Neuronal stem cell (in vitro differentiated cells): ENCODE measurements around the gene FAM83F.
A peak's percentile ranks its signal among the peaks of the same experiment; 100 is the strongest.
"Not testable (repeated sequence)": the region's sequence is repeated elsewhere in the genome, so short reads cannot be mapped to it uniquely, and the experiment has no call there.

Experiments used
- DNase-seq: peaks from one replicate; pipeline ENCODE4 v3.0.0-alpha.2; 2013; ENCODE audit warnings: low spot score
- H2AFZ ChIP-seq: one replicate; pipeline ENCODE4 v1.6.1; 2013; ENCODE audit warnings: mild to moderate bottlenecking, low read length, inconsistent platforms
- H2AK5ac ChIP-seq: 2 replicates; pipeline ENCODE4 v1.6.1; 2013; ENCODE audit warnings: low read depth, mild to moderate bottlenecking, inconsistent platforms, low read length, moderate library complexity, mixed read lengths
- H2BK120ac ChIP-seq: 2 replicates; pipeline ENCODE4 v1.6.1; 2013; ENCODE audit warnings: low read depth, mild to moderate bottlenecking, inconsistent platforms, low read length, moderate library complexity, mixed read lengths
- H2BK12ac ChIP-seq: one replicate; pipeline ENCODE4 v1.6.1; 2013; ENCODE audit warnings: low read length, inconsistent platforms
- H2BK15ac ChIP-seq: 2 replicates; pipeline ENCODE4 v1.6.1; 2013; ENCODE audit warnings: mild to moderate bottlenecking, low read length, inconsistent platforms, mixed read lengths
- H2BK5ac ChIP-seq: one replicate; pipeline ENCODE4 v1.6.1; 2013; ENCODE audit warnings: inconsistent platforms, mild to moderate bottlenecking, low read length, moderate library complexity
- H3K14ac ChIP-seq: one replicate; pipeline ENCODE4 v1.6.1; 2013; ENCODE audit warnings: low read length, inconsistent platforms
- H3K18ac ChIP-seq: 2 replicates; pipeline ENCODE4 v1.6.1; 2013; ENCODE audit warnings: low read length, inconsistent platforms
- H3K23ac ChIP-seq: 2 replicates; pipeline ENCODE4 v1.6.1; 2013; ENCODE audit warnings: low read depth, mild to moderate bottlenecking, mixed read lengths, low read length, inconsistent platforms; ENCODE audit not compliant: poor library complexity
- H3K27ac ChIP-seq: replicated peaks from 3 replicates; pipeline ENCODE4 v1.5.1; 2013; ENCODE audit warnings: low read length, inconsistent platforms
- H3K27me3 ChIP-seq, 3 experiments: 2 replicates each; pipeline ENCODE4 v1.6.1; 2013; ENCODE audit warnings: low read length in 3 of 3, mild to moderate bottlenecking in 2 of 3, inconsistent platforms in 1 of 3, low read depth in 1 of 3, mixed read lengths in 1 of 3, moderate library complexity in 1 of 3; ENCODE audit not compliant: control insufficient read depth in 3 of 3, insufficient read depth in 3 of 3
- H3K36me3 ChIP-seq, 2 donors: replicated peaks in 1 of 2; 2 replicates each; pipeline ENCODE4 v1.6.1; 2013; ENCODE audit warnings: low read length in 2 of 2; ENCODE audit not compliant: control insufficient read depth in 2 of 2, insufficient read depth in 2 of 2
- H3K4ac ChIP-seq: 2 replicates; pipeline ENCODE4 v1.6.1; 2013; ENCODE audit warnings: inconsistent platforms, mild to moderate bottlenecking, low read length, moderate library complexity
- H3K4me1 ChIP-seq, 2 donors: 1 replicate in 1 of 2; 2 replicates in 1 of 2; pipeline ENCODE4 v1.6.1; 2013; ENCODE audit warnings: low read length in 2 of 2, low read depth in 1 of 2; ENCODE audit not compliant: control insufficient read depth in 2 of 2, insufficient read depth in 1 of 2
- H3K4me2 ChIP-seq: one replicate; pipeline ENCODE4 v1.6.1; 2013; ENCODE audit warnings: mild to moderate bottlenecking, low read length, inconsistent platforms; ENCODE audit not compliant: insufficient read depth, poor library complexity, severe bottlenecking
- H3K4me3 ChIP-seq, 2 donors: 2 replicates each; pipeline ENCODE4 v1.5.1; 2013; ENCODE audit warnings: low read length in 2 of 2, mild to moderate bottlenecking in 2 of 2, inconsistent platforms in 1 of 2, moderate library complexity in 1 of 2
- H3K79me1 ChIP-seq: one replicate; pipeline ENCODE4 v1.6.1; 2013; ENCODE audit warnings: low read depth, mild to moderate bottlenecking, inconsistent platforms, low read length, moderate library complexity
- H3K9ac ChIP-seq: one replicate; pipeline ENCODE4 v1.6.1; 2013; ENCODE audit warnings: mild to moderate bottlenecking, low read depth, low read length, inconsistent platforms; ENCODE audit not compliant: poor library complexity
- H3K9me3 ChIP-seq, 2 donors: replicated peaks in 1 of 2; 2 replicates each; pipeline versions ENCODE3 to v1.6.1; 2013; ENCODE audit warnings: low read length in 2 of 2, mild to moderate bottlenecking in 2 of 2, inconsistent platforms in 1 of 2, low read depth in 1 of 2, mixed read lengths in 1 of 2, moderate library complexity in 1 of 2; ENCODE audit not compliant: control insufficient read depth in 2 of 2, insufficient read depth in 1 of 2
- H4K8ac ChIP-seq: one replicate; pipeline ENCODE4 v1.6.1; 2013; ENCODE audit warnings: low read depth, mild to moderate bottlenecking, inconsistent platforms, low read length, moderate library complexity
- H4K91ac ChIP-seq: one replicate; pipeline ENCODE4 v1.6.1; 2013; ENCODE audit warnings: low read length, low read depth, mild to moderate bottlenecking, inconsistent platforms; ENCODE audit not compliant: poor library complexity
- WGBS, 2 donors: extraction: QIAGEN DNeasy Blood & Tissue Kit; methylation state at CpG; one replicate each; pipeline ENCODE4 v1.1.7; 2013; ENCODE audit warnings: missing lambda C conversion rate in 2 of 2, mixed read lengths in 1 of 2; ENCODE audit not compliant: insufficient read length in 2 of 2, insufficient replicate concordance in 1 of 2; ENCODE audit errors: extremely low coverage in 2 of 2; 5-methylcytosine and 5-hydroxymethylcytosine counted together

FAM83F gene

DNA sequence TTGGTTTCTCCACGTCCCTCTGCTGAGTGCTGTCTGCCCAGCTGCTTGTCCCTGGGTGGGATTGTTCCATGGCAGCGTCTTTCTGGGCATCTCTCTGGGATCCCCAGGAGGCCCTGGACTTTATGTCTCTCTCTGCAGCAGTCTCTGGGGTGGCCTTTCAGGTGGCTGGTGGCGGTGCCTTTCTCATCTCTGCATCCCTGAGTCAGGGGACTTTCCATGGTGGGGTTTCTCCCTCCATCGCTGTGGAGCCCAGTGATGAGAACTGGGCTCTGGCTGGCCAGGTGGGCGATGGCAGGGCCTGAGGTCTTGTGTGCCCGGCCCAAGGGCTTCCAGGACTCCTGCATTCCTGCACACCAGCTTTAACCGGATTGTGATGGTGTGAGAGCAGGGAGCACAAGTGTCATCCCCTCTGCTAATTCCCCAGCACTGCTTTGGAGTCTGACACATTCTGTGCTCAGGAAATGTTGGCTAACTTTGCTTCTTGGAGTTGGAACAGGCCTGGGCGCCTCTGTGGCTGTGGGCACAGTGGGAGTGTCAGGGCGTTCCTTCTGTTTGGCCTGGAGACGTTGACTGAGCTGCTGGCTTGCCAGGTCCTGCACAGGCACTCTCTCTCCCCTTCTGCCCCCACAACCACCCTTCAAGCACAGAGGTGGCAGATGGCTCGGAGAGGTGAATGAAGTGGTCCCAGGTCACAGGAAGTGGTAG is 27.9 kb downstream of the FAM83F start:
- H4K8ac ChIP-seq: no peak overlapping the region
- H3K18ac ChIP-seq: peak overlapping the region; percentile 56
- no peak overlapping the region for H3K4ac ChIP-seq
- H2BK5ac ChIP-seq: no peak overlapping the region
- no peak overlapping the region for H3K4me3 ChIP-seq
- peak overlapping the region; percentile 54 for H2AK5ac ChIP-seq
- H3K9me3 ChIP-seq: no peaks in the 10 kb centered on the region
- no peaks in the 10 kb centered on the region for H3K79me1 ChIP-seq
- no peak overlapping the region for H3K23ac ChIP-seq
- no peak overlapping the region for H3K4me2 ChIP-seq
- H3K36me3 ChIP-seq: no peaks in the 10 kb centered on the region
- H3K27me3 ChIP-seq: peaks cover 0 to 36% (median 0%) of the 10 kb centered on the region in 3 experiments
- no CpG with 5 or more reads among the region's 11 CpGs for WGBS, 2 donors
- H3K27ac ChIP-seq: no peak overlapping the region
- H3K4me1 ChIP-seq: peaks cover 5 to 9% of the 10 kb centered on the region in 2 donors
- no peak overlapping the region for H2AFZ ChIP-seq
- H3K14ac ChIP-seq: no peak overlapping the region
- peak overlapping the region; percentile 64 for H2BK12ac ChIP-seq
- H2BK120ac ChIP-seq: no peak overlapping the region
- peak overlapping the region; percentile 53 for H3K9ac ChIP-seq
- no peak for DNase-seq
- H4K91ac ChIP-seq: no peak overlapping the region
- no peak overlapping the region for H2BK15ac ChIP-seq

DNA sequence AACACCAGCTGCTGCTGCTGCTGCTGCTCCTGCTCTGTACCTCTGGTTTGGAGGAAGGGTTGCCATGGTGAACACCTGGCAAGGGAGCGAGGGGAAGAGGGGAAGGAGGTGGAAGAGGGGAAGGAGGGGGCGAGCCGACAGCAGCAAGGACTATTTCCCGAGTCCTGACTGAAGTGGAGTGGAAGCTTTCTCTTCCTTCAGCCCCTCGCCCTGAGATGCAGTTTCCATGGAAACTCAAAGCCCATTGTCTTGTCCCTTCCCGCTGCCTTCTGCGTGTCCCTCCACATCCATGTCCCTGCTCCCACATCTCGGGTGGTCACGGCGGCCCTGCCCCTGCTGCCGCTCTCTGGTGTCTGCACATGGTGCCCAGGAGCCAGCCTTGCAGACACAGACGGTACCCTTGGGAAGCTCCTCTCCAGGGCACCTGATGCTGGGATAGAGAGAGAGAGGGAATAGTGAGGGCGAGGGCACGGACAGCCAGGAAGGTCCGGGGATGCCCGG is 28.6 kb downstream of the FAM83F start:
- H2BK15ac ChIP-seq: no peak overlapping the region
- H2BK12ac ChIP-seq: peak overlapping the region; percentile 64
- no peak overlapping the region for H3K23ac ChIP-seq
- H2BK5ac ChIP-seq: no peak overlapping the region
- peaks cover 0 to 33% (median 0%) of the 10 kb centered on the region in 3 experiments for H3K27me3 ChIP-seq
- peak overlapping the region; percentile 53 for H3K9ac ChIP-seq
- peaks cover 5 to 9% of the 10 kb centered on the region in 2 donors for H3K4me1 ChIP-seq
- H2AK5ac ChIP-seq: peak overlapping the region; percentile 54
- no peak overlapping the region for H3K4me3 ChIP-seq
- no peak overlapping the region for H3K4me2 ChIP-seq
- no peak overlapping the region for H2AFZ ChIP-seq
- H3K79me1 ChIP-seq: no peaks in the 10 kb centered on the region
- WGBS, 2 donors: no CpG with 5 or more reads among the region's 16 CpGs
- H3K9me3 ChIP-seq: no peaks in the 10 kb centered on the region
- DNase-seq: no peak
- no peak overlapping the region for H4K8ac ChIP-seq
- H3K27ac ChIP-seq: no peak overlapping the region
- no peak overlapping the region for H4K91ac ChIP-seq
- H3K36me3 ChIP-seq: no peaks in the 10 kb centered on the region
- no peak overlapping the region for H3K4ac ChIP-seq
- H3K14ac ChIP-seq: no peak overlapping the region
- no peak overlapping the region for H2BK120ac ChIP-seq
- H3K18ac ChIP-seq: peak overlapping the region; percentile 56

DNA sequence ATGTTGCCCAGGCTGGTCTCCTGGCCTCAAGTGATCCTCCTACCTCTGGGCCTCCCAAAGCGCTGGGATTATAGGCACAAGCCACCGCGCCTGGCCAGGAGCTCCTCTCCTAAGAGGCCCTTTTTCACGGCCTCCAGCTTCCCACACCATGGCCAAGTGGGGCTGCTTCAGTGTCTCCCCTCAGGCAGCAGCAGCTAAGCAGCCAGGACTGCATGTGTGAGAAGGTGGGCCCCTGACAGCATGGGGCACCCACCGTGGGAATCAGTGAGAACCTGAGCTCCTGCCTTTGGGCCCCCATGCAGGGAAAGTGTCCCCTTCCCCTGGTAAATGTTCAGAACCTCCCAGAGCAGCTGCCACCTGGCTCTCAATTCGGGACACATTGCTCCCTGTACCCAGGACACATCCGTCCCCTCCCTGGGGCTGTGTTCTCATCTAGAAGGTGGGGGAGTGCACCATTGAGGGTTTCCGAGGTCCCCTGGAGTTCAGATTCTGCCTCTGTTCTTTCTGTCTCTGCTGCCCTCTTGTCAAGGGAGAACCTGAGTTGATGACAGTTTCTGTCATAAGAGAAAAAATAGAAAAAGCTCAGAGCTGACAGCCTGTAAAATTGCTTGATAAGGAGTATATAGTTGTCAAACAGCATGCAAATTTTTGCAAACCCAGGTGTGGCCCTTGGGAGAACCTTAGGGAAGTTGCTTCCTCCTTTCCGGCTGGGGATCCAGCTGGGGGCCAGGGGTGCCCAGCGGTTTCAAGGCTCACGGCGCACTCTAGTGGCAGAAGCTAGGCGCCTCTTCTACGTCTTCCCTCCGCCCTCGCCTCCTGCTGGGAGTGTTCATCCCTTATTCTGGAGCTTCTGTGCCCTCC is 29.7 kb downstream of the FAM83F start:
- no peak overlapping the region for H3K23ac ChIP-seq
- peak overlapping the region; percentile 67 for H2BK12ac ChIP-seq

DNA sequence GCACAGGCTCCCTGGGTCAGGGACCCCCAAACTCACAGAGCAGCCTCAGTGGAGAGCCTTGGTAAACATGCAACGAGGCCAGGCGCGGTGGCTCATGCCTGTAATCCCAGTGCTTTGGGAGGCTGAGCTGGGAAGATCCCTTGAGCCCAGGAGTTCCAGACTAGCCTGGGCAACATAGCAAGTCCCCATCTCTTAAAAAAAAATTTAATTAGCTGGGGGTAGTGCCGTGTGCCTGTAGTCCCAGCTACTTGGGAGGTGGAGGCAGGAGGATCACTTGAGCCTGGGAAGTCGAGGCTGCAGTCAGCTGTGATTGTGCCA is 30.3 kb downstream of the FAM83F start:
- no CpG with 5 or more reads among the region's 5 CpGs for WGBS, 2 donors
- H3K27ac ChIP-seq, H3K23ac ChIP-seq, H3K4me3 ChIP-seq, H2BK12ac ChIP-seq, H2BK5ac ChIP-seq, H3K14ac ChIP-seq, H3K4me2 ChIP-seq, H2AK5ac ChIP-seq, H4K8ac ChIP-seq, H2BK15ac ChIP-seq, H4K91ac ChIP-seq, H3K79me1 ChIP-seq, H2BK120ac ChIP-seq, H3K9me3 ChIP-seq, H3K36me3 ChIP-seq, H2AFZ ChIP-seq, H3K4ac ChIP-seq, DNase-seq: not testable (repeated sequence)
- Histone ChIP-seq H3K27me3 (peaks cover 0 to 38% (median 0%) of the 10 kb centered on the region in 3 experiments), H3K4me1 (peaks cover 8 to 10% of the 10 kb centered on the region in 2 donors), H3K9ac (peak overlapping the region; percentile 30), H3K18ac (peak overlapping the region; percentile 75)

More for the DNA sequence above, 29.7 kb downstream of the FAM83F start:
- peaks cover 0 to 36% (median 0%) of the 10 kb centered on the region in 3 experiments for H3K27me3 ChIP-seq
- peak; percentile 67 for DNase-seq
- H3K14ac ChIP-seq: peak overlapping the region; percentile 73
- H3K18ac ChIP-seq: peak overlapping the region; percentile 75
- H3K4me1 ChIP-seq: peaks cover 6 to 9% of the 10 kb centered on the region in 2 donors
- no peak overlapping the region for H3K27ac ChIP-seq
- H3K4me3 ChIP-seq: no peak overlapping the region
- H2BK5ac ChIP-seq: no peak overlapping the region
- H3K79me1 ChIP-seq: no peaks in the 10 kb centered on the region
- H2AK5ac ChIP-seq: peak overlapping the region; percentile 78
- no peak overlapping the region for H3K4ac ChIP-seq
- no peaks in the 10 kb centered on the region for H3K36me3 ChIP-seq
- no peak overlapping the region for H2AFZ ChIP-seq
- H3K9ac ChIP-seq: peak overlapping the region; percentile 30
- no peak overlapping the region for H4K8ac ChIP-seq
- no CpG with 5 or more reads among the region's 16 CpGs for WGBS, 2 donors
- no peaks in the 10 kb centered on the region for H3K9me3 ChIP-seq
- H3K4me2 ChIP-seq: no peak overlapping the region
- H4K91ac ChIP-seq: peak overlapping the region; percentile 33
- H2BK15ac ChIP-seq: peak overlapping the region; percentile 89
- peak overlapping the region; percentile 25 for H2BK120ac ChIP-seq
